Chondrocyte (in vitro differentiated cells): ENCODE data around the gene POTEM. TPM values are rescaled to one million over a fixed set of nuclear protein-coding genes. Genes with fewer than 3 reads are reported as not detected.
"Not testable (repeated sequence)": the region's sequence is repeated elsewhere in the genome, so short reads cannot be mapped to it uniquely, and the experiment has no call there.

Source experiments
- DNase-seq: peaks from one replicate; pipeline ENCODE4 v3.0.0; 2021; ENCODE audit warnings: mixed read lengths, low spot score
- H3K27ac Mint-ChIP-seq: one replicate; pipeline ENCODE4 v1.8.0; 2021; ENCODE audit warnings: mild to moderate bottlenecking, moderate library complexity, mixed read lengths; ENCODE audit not compliant: unreplicated experiment
- H3K27me3 Mint-ChIP-seq: 2 replicates; pipeline ENCODE4 v1.8.0; 2021; ENCODE audit warnings: low read depth, mixed read lengths
- H3K36me3 Mint-ChIP-seq: 2 replicates; pipeline ENCODE4 v1.8.0; 2021; ENCODE audit warnings: low read depth, mixed read lengths
- H3K4me1 Mint-ChIP-seq: 2 replicates; pipeline ENCODE4 v1.8.0; 2021; ENCODE audit warnings: low read depth, mild to moderate bottlenecking, mixed read lengths
- H3K4me3 Mint-ChIP-seq: one replicate; pipeline ENCODE4 v1.8.0; 2021; ENCODE audit warnings: mild to moderate bottlenecking, moderate library complexity, mixed read lengths; ENCODE audit not compliant: unreplicated experiment
- H3K9me3 Mint-ChIP-seq: 2 replicates; pipeline ENCODE4 v1.8.0; 2021; ENCODE audit warnings: low read depth, mixed read lengths
- long read RNA-seq: library from polyadenylated mRNA; stranded (forward); transcript quantifications from one replicate; pipeline ENCODE4 v2.0.0, GENCODE V29; 2021
- total RNA-seq: library from RNA; stranded (reverse); gene quantifications from 3 replicates; pipeline ENCODE4 v1.2.1, GENCODE V29; 2021

POTEM gene
- not detected in 3 replicates for total RNA-seq
- long read RNA-seq, result 0 reads

- not testable (repeated sequence) for H3K27me3 Mint-ChIP-seq, H3K4me1 Mint-ChIP-seq, H3K4me3 Mint-ChIP-seq, H3K36me3 Mint-ChIP-seq, DNase-seq, H3K9me3 Mint-ChIP-seq, H3K27ac Mint-ChIP-seq
These were observed at the start of gene POTEM for GRCh38 chr14:18967134-18967533. Gene POTEM (plus strand): TSS chr14:18967434. CDS start chr14:18967486, 52 bp downstream.

- not testable (repeated sequence) for H3K27me3 Mint-ChIP-seq, H3K36me3 Mint-ChIP-seq, H3K4me3 Mint-ChIP-seq, H3K9me3 Mint-ChIP-seq, H3K27ac Mint-ChIP-seq, H3K4me1 Mint-ChIP-seq, DNase-seq
These were observed 48.9 kb upstream of the POTEM start for GRCh38 chr14:18918345-18918744.

DNA sequence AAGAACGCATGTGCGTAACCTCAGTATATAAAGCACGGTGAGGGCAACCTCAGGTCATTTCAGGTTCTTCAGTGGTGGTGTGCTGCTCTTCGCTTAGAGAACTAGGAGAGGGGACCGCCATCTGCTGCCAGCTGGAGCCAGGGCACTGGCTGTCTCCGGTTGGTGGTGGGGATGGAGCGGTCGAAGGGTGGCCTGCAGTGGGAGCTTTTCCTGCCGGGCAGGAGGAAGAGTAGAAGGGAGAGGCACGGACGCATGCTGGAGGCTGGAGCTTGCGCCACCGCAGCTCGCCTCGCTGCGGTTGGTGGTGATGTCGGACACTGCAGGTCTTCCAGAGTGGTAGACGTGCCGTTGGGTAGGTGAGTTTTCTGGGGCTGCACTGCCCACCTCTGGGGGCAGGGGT, 47.2 kb upstream of the POTEM start:
- not testable (repeated sequence) for H3K27me3 Mint-ChIP-seq, H3K27ac Mint-ChIP-seq

GRCh38 chr14:18921055-18921701, 46.1 kb upstream of the POTEM start:
- not testable (repeated sequence) for H3K36me3 Mint-ChIP-seq, H3K27me3 Mint-ChIP-seq, H3K27ac Mint-ChIP-seq, DNase-seq, H3K9me3 Mint-ChIP-seq, H3K4me1 Mint-ChIP-seq, H3K4me3 Mint-ChIP-seq

More for the DNA sequence above, 47.2 kb upstream of the POTEM start:
- H3K9me3 Mint-ChIP-seq, H3K4me3 Mint-ChIP-seq, DNase-seq, H3K4me1 Mint-ChIP-seq, H3K36me3 Mint-ChIP-seq: not testable (repeated sequence)

GRCh38 chr14:18936848-18937247, 30.4 kb upstream of the POTEM start:
- not testable (repeated sequence) for H3K4me1 Mint-ChIP-seq, H3K4me3 Mint-ChIP-seq, H3K27ac Mint-ChIP-seq, H3K27me3 Mint-ChIP-seq, DNase-seq, H3K9me3 Mint-ChIP-seq, H3K36me3 Mint-ChIP-seq

- H3K9me3 Mint-ChIP-seq, H3K4me3 Mint-ChIP-seq, H3K27me3 Mint-ChIP-seq, H3K4me1 Mint-ChIP-seq, DNase-seq, H3K27ac Mint-ChIP-seq, H3K36me3 Mint-ChIP-seq: not testable (repeated sequence)
These were observed 28.5 kb upstream of the POTEM start for GRCh38 chr14:18938733-18939132.

GRCh38 chr14:18949939-18950338, 17.3 kb upstream of the POTEM start:
- not testable (repeated sequence) for H3K27me3 Mint-ChIP-seq, H3K9me3 Mint-ChIP-seq, H3K4me1 Mint-ChIP-seq, H3K4me3 Mint-ChIP-seq, H3K36me3 Mint-ChIP-seq, H3K27ac Mint-ChIP-seq
- peak; percentile 58 for DNase-seq

DNA sequence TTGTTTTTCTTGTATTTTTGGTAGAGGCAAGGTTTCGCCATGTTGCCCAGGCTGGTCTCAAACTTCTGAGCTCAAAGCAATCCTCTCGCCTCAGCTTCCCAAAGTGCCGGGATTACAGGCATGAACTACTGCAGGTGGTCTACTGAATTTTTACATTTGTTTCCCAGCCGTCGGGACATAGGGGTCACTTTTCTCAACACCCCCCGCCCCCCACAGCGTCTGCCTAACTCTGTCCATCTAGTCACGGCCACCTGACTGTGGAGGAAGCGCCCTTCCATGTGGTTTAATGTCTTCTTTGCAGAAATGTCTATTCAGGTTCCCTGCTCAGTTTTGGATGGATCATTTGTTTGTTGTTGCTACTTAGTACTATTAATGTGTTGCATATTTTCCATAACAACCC, 14.1 kb upstream of the POTEM start:
- not testable (repeated sequence) for H3K4me3 Mint-ChIP-seq, H3K4me1 Mint-ChIP-seq, H3K9me3 Mint-ChIP-seq, H3K27ac Mint-ChIP-seq, H3K36me3 Mint-ChIP-seq, H3K27me3 Mint-ChIP-seq
- DNase-seq, result peak; percentile 85

- H3K27me3 Mint-ChIP-seq, H3K36me3 Mint-ChIP-seq, DNase-seq, H3K4me3 Mint-ChIP-seq, H3K4me1 Mint-ChIP-seq, H3K9me3 Mint-ChIP-seq, H3K27ac Mint-ChIP-seq: not testable (repeated sequence)
These were observed 11.4 kb upstream of the POTEM start for GRCh38 chr14:18955816-18956215.

- DNase-seq, H3K27ac Mint-ChIP-seq, H3K4me1 Mint-ChIP-seq, H3K9me3 Mint-ChIP-seq, H3K36me3 Mint-ChIP-seq, H3K4me3 Mint-ChIP-seq, H3K27me3 Mint-ChIP-seq: not testable (repeated sequence)
These were observed 5.7 kb upstream of the POTEM start for GRCh38 chr14:18961576-18961975.

DNA sequence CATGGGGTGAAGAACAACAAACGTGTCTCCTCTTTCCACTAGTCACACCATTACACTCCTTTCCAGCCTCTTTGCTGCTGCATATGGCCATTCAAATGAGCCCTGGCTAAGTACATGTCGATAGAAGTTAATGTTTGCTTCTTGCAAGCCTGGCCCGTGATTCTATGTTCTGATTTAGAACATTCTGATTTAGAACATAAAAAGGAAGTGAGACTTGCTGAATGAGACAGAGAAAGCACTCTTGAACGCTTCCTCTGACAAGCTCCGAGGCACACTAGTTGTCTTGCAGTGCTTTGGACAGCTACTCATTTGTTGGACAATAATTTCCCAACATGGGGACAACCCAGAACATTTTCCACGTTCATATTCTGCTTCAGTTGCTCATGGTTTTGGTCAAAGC, 5.1 kb upstream of the POTEM start:
- H3K4me3 Mint-ChIP-seq, H3K27me3 Mint-ChIP-seq: not testable (repeated sequence)

GRCh38 chr14:18963276-18963675, 4.0 kb upstream of the POTEM start:
- not testable (repeated sequence) for H3K4me1 Mint-ChIP-seq, H3K27ac Mint-ChIP-seq, H3K9me3 Mint-ChIP-seq, H3K4me3 Mint-ChIP-seq, H3K36me3 Mint-ChIP-seq, H3K27me3 Mint-ChIP-seq
- peak; percentile 41 for DNase-seq

More for the DNA sequence above, 5.1 kb upstream of the POTEM start:
- H3K9me3 Mint-ChIP-seq, H3K36me3 Mint-ChIP-seq, H3K27ac Mint-ChIP-seq, DNase-seq, H3K4me1 Mint-ChIP-seq: not testable (repeated sequence)

DNA sequence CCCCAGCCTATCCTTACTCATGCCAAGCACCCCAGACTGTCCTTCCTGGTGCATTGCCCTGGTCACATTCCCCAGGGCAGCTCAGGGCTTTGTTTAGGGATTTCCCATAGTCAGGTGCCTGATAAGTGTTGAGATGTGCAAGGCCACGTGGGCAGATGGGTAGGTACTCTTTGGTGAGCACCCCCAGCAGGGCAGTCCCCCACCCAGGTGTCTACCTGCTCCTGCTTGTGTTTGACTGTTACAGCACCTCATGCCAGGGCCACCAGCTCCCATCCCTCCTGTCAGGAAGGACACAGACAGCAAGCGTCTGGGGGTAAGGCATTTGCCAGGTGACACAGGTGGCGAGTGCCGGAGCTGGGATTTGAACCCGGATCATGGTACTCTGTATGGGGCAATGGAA, 2.4 kb upstream of the POTEM start:
- not testable (repeated sequence) for H3K9me3 Mint-ChIP-seq, H3K27me3 Mint-ChIP-seq, H3K4me3 Mint-ChIP-seq, H3K4me1 Mint-ChIP-seq, DNase-seq, H3K27ac Mint-ChIP-seq, H3K36me3 Mint-ChIP-seq
